H1 (cell line): ENCODE results near the gene SH3RF3. TPM values are rescaled to one million over a fixed set of nuclear protein-coding genes. Genes with fewer than 3 reads are reported as not detected.

Experiments
- POLR2A ChIP-seq, 2 experiments: IDR thresholded peaks; 1 replicate in 1 of 2; 2 replicates in 1 of 2; pipeline ENCODE4 v1.6.1; 2011; ENCODE audit warnings: low read depth in 2 of 2, low read length in 2 of 2, mild to moderate bottlenecking in 2 of 2; ENCODE audit errors: control extremely low read depth in 1 of 2
- RFX5 ChIP-seq: IDR thresholded peaks from 2 replicates; pipeline ENCODE4 v1.6.1; 2011; ENCODE audit warnings: low read depth, low read length, improper control_type of control experiment, borderline replicate concordance
- TAF1 ChIP-seq: IDR thresholded peaks from 2 replicates; pipeline ENCODE4 v1.6.1; 2011; ENCODE audit warnings: mild to moderate bottlenecking, low read depth, low read length
- polyA plus RNA-seq, 7 experiments: library from polyadenylated mRNA; depleted of rRNA in 3 of 7; stranded (reverse) in 5 of 7; unstranded in 2 of 7; fragments of >200 nt in 5 of 7; fragments of 200-250 nt in 2 of 7; gene quantifications; 1 replicate in 5 of 7; 2 replicates in 1 of 7; 4 replicates in 1 of 7; pipeline versions ENCODE4 v1.2.1 to v1.2.3, GENCODE V29; 2011 to 2013; ENCODE audit warnings: missing spikeins in 2 of 7, mixed read lengths in 2 of 7
- total RNA-seq: library from RNA; stranded (reverse); fragmentation: NEBNext Ultra II Directional; extraction: Animal tissue kit (Norgen Biotek cat#: 25700); gene quantifications from 2 replicates; pipeline ENCODE4 v1.2.1, GENCODE V29; 2021
- TF ChIP-seq, protein P1 (sequence below): fragments of 300-600 bp; sonication (generic); IDR thresholded peaks from 2 replicates; pipeline ENCODE4 v1.7.1; 2012; ENCODE audit warnings: low read length, moderate library complexity, mild to moderate bottlenecking, inconsistent platforms; ENCODE audit not compliant: insufficient replicate concordance
- TF ChIP-seq, protein P2 (sequence below), 3 experiments: IDR thresholded peaks; 1 replicate in 2 of 3; 2 replicates in 1 of 3; pipeline versions ENCODE4 v1.5.1 to v1.6.1; 2011; ENCODE audit warnings: low read length in 3 of 3, mild to moderate bottlenecking in 3 of 3, inconsistent platforms in 2 of 3, low read depth in 1 of 3, moderate library complexity in 1 of 3; ENCODE audit not compliant: insufficient read depth in 1 of 3; ENCODE audit errors: control extremely low read depth in 1 of 3

Gene SH3RF3
- total and polyA plus RNA-seq, 2 of the 8 experiments (the other 6 are each of a cell fraction or from before 2014, with no cell fraction given): 0.11 to 0.65 TPM

DNA sequence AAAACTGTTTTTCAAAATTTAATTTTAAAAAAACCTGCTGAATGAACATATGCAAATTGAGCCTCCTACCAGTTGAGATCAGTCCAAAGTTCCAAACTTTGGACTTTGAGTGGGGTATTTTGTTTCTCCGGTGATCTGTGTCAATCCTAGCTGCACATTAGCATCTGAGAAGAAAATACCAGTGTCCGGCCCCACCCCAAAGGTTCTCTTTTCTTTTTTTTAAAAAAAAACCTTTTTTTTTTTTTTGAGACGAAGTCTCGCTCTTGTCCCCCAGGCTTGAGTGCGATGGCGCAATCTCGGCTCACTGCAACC, 393.0 kb downstream of the SH3RF3 start (continued):
- TF ChIP-seq, protein P1, sequence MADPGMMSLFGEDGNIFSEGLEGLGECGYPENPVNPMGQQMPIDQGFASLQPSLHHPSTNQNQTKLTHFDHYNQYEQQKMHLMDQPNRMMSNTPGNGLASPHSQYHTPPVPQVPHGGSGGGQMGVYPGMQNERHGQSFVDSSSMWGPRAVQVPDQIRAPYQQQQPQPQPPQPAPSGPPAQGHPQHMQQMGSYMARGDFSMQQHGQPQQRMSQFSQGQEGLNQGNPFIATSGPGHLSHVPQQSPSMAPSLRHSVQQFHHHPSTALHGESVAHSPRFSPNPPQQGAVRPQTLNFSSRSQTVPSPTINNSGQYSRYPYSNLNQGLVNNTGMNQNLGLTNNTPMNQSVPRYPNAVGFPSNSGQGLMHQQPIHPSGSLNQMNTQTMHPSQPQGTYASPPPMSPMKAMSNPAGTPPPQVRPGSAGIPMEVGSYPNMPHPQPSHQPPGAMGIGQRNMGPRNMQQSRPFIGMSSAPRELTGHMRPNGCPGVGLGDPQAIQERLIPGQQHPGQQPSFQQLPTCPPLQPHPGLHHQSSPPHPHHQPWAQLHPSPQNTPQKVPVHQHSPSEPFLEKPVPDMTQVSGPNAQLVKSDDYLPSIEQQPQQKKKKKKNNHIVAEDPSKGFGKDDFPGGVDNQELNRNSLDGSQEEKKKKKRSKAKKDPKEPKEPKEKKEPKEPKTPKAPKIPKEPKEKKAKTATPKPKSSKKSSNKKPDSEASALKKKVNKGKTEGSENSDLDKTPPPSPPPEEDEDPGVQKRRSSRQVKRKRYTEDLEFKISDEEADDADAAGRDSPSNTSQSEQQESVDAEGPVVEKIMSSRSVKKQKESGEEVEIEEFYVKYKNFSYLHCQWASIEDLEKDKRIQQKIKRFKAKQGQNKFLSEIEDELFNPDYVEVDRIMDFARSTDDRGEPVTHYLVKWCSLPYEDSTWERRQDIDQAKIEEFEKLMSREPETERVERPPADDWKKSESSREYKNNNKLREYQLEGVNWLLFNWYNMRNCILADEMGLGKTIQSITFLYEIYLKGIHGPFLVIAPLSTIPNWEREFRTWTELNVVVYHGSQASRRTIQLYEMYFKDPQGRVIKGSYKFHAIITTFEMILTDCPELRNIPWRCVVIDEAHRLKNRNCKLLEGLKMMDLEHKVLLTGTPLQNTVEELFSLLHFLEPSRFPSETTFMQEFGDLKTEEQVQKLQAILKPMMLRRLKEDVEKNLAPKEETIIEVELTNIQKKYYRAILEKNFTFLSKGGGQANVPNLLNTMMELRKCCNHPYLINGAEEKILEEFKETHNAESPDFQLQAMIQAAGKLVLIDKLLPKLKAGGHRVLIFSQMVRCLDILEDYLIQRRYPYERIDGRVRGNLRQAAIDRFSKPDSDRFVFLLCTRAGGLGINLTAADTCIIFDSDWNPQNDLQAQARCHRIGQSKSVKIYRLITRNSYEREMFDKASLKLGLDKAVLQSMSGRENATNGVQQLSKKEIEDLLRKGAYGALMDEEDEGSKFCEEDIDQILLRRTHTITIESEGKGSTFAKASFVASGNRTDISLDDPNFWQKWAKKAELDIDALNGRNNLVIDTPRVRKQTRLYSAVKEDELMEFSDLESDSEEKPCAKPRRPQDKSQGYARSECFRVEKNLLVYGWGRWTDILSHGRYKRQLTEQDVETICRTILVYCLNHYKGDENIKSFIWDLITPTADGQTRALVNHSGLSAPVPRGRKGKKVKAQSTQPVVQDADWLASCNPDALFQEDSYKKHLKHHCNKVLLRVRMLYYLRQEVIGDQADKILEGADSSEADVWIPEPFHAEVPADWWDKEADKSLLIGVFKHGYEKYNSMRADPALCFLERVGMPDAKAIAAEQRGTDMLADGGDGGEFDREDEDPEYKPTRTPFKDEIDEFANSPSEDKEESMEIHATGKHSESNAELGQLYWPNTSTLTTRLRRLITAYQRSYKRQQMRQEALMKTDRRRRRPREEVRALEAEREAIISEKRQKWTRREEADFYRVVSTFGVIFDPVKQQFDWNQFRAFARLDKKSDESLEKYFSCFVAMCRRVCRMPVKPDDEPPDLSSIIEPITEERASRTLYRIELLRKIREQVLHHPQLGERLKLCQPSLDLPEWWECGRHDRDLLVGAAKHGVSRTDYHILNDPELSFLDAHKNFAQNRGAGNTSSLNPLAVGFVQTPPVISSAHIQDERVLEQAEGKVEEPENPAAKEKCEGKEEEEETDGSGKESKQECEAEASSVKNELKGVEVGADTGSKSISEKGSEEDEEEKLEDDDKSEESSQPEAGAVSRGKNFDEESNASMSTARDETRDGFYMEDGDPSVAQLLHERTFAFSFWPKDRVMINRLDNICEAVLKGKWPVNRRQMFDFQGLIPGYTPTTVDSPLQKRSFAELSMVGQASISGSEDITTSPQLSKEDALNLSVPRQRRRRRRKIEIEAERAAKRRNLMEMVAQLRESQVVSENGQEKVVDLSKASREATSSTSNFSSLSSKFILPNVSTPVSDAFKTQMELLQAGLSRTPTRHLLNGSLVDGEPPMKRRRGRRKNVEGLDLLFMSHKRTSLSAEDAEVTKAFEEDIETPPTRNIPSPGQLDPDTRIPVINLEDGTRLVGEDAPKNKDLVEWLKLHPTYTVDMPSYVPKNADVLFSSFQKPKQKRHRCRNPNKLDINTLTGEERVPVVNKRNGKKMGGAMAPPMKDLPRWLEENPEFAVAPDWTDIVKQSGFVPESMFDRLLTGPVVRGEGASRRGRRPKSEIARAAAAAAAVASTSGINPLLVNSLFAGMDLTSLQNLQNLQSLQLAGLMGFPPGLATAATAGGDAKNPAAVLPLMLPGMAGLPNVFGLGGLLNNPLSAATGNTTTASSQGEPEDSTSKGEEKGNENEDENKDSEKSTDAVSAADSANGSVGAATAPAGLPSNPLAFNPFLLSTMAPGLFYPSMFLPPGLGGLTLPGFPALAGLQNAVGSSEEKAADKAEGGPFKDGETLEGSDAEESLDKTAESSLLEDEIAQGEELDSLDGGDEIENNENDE: no peak
- TF ChIP-seq, protein P2, sequence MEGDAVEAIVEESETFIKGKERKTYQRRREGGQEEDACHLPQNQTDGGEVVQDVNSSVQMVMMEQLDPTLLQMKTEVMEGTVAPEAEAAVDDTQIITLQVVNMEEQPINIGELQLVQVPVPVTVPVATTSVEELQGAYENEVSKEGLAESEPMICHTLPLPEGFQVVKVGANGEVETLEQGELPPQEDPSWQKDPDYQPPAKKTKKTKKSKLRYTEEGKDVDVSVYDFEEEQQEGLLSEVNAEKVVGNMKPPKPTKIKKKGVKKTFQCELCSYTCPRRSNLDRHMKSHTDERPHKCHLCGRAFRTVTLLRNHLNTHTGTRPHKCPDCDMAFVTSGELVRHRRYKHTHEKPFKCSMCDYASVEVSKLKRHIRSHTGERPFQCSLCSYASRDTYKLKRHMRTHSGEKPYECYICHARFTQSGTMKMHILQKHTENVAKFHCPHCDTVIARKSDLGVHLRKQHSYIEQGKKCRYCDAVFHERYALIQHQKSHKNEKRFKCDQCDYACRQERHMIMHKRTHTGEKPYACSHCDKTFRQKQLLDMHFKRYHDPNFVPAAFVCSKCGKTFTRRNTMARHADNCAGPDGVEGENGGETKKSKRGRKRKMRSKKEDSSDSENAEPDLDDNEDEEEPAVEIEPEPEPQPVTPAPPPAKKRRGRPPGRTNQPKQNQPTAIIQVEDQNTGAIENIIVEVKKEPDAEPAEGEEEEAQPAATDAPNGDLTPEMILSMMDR (IDR thresholded peaks at IDR 0.05; ENCODE audit: control extremely low read depth in 1 of 3, insufficient read depth in 1 of 3, low read depth in 1 of 3, low read length in 3 of 3): no peak
- TF ChIP-seq POLR2A (IDR thresholded peaks at IDR 0.05; ENCODE audit: control extremely low read depth in 1 of 2, low read depth in 2 of 2, low read length in 2 of 2): no peak
- no peak for TF ChIP-seq TAF1
- no peak for TF ChIP-seq RFX5
